Muscle layer of duodenum (tissue), 2 donors: ENCODE data around the gene TRIM66.
A peak's percentile ranks its signal among the peaks of the same experiment; 100 is the strongest.
"Not testable (repeated sequence)": the region's sequence is repeated elsewhere in the genome, so short reads cannot be mapped to it uniquely, and the experiment has no call there.

Source experiments
- H3K27ac ChIP-seq: one replicate; pipeline ENCODE4 v1.7.0; 2013; ENCODE audit warnings: mild to moderate bottlenecking, low read length
- H3K27me3 ChIP-seq: one replicate; pipeline ENCODE4 v1.7.0; 2013; ENCODE audit warnings: low read depth, mild to moderate bottlenecking, control low read depth, low read length
- H3K36me3 ChIP-seq, 2 donors: one replicate each; pipeline ENCODE4 v1.7.0; 2013; ENCODE audit warnings: low read length in 2 of 2, control low read depth in 1 of 2, mild to moderate bottlenecking in 1 of 2; ENCODE audit not compliant: insufficient read depth in 2 of 2, control insufficient read depth in 1 of 2
- H3K4me1 ChIP-seq, 2 donors: one replicate each; pipeline ENCODE4 v1.7.0; 2013; ENCODE audit warnings: low read length in 2 of 2, mild to moderate bottlenecking in 2 of 2, control low read depth in 1 of 2, moderate library complexity in 1 of 2; ENCODE audit not compliant: insufficient read depth in 2 of 2, control insufficient read depth in 1 of 2
- H3K4me3 ChIP-seq, 2 donors: one replicate each; pipeline ENCODE4 v1.7.0; 2013; ENCODE audit warnings: low read length in 2 of 2, low read depth in 1 of 2, mild to moderate bottlenecking in 1 of 2
- H3K9me3 ChIP-seq, 2 donors: one replicate each; pipeline ENCODE4 v1.7.0; 2013; ENCODE audit warnings: low read length in 2 of 2, control low read depth in 1 of 2, mild to moderate bottlenecking in 1 of 2; ENCODE audit not compliant: control insufficient read depth in 1 of 2
- donor health status: healthy.

TRIM66 gene

GRCh38 chr11:8674859-8675258, 7.6 kb downstream of the TRIM66 start:
- no peak overlapping the region for H3K4me3 ChIP-seq
- H3K27ac ChIP-seq = no peak overlapping the region
- H3K36me3 ChIP-seq = peaks cover 0 to 16% of the 10 kb centered on the region in 2 donors
- H3K9me3 ChIP-seq = no peaks in the 10 kb centered on the region
- H3K27me3 ChIP-seq = no peaks in the 10 kb centered on the region
- peaks cover 7 to 9% of the 10 kb centered on the region in 2 donors for H3K4me1 ChIP-seq

- H3K4me3 ChIP-seq = no peak overlapping the region
- no peaks in the 10 kb centered on the region for H3K9me3 ChIP-seq
- H3K4me1 ChIP-seq = peaks cover 7 to 9% of the 10 kb centered on the region in 2 donors
- H3K27ac ChIP-seq = peak overlapping the region; percentile 55
- H3K27me3 ChIP-seq = no peaks in the 10 kb centered on the region
- peaks cover 0 to 4% of the 10 kb centered on the region in 2 donors for H3K36me3 ChIP-seq
Measured at GRCh38 chr11:8672346-8672745, 10.1 kb downstream of the TRIM66 start.

DNA sequence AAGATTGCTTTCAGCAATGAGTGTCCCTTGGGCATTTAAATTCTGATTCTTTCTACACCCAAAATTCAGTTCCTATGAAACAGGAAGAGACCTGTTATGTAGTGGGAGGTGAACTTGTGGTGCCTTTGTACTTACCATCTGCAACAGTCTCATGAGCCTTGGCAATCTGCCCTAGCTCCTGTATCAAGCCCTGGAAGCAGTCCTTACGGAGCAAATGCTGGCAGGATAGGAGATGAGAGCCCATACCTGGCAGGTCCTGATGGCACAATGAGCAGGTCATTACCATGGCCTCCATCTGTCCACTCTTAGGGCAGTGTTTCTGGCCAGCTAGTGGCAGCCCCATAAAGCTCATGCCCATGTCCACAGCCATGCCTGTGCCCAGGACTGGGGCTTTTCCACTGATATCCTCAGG, 10.8 kb downstream of the TRIM66 start:
- Histone ChIP-seq H3K9me3 (no peaks in the 10 kb centered on the region), H3K27ac (peak overlapping the region; percentile 55), H3K4me1 (peaks cover 7 to 9% of the 10 kb centered on the region in 2 donors), H3K27me3 (no peaks in the 10 kb centered on the region), H3K4me3 (peak overlapping the region in 1 of 2 donors; percentile 2), H3K36me3 (peaks cover 0 to 4% of the 10 kb centered on the region in 2 donors)

GRCh38 chr11:8671193-8671612, 11.3 kb downstream of the TRIM66 start:
- Histone ChIP-seq H3K27me3 (no peaks in the 10 kb centered on the region), H3K36me3 (peaks cover 0 to 4% of the 10 kb centered on the region in 2 donors), H3K9me3 (no peaks in the 10 kb centered on the region), H3K4me1 (peaks cover 7 to 9% of the 10 kb centered on the region in 2 donors), H3K27ac (peak overlapping the region; percentile 55), H3K4me3 (no peak overlapping the region)

- not testable (repeated sequence) for H3K27ac ChIP-seq, H3K4me1 ChIP-seq, H3K27me3 ChIP-seq, H3K4me3 ChIP-seq, H3K9me3 ChIP-seq, H3K36me3 ChIP-seq
Measured at GRCh38 chr11:8670081-8670480, 12.4 kb downstream of the TRIM66 start.

DNA sequence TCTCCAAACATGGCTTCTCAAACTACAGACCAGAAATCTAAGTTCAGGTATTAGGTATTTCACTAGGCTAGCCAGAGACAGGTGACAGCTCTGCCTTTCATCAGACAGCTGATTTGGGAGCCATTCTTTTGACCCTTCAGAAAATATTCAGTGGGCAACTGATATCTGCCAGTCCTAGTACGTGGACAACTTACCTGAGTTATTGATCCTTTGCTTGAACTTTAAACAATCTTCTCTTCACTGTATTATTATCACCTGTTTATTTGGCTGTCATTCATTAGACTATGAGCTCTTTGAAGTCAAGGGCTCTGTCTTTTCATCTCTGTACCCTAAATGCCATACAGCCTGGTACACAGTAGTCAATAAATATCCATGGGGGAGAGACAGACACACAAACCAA, 17.2 kb downstream of the TRIM66 start:
- H3K4me3 ChIP-seq = no peak overlapping the region
- no peak overlapping the region for H3K27ac ChIP-seq
- H3K4me1 ChIP-seq = peaks cover 0 to 3% of the 10 kb centered on the region in 2 donors
- no peaks in the 10 kb centered on the region for H3K27me3 ChIP-seq
- H3K9me3 ChIP-seq = no peaks in the 10 kb centered on the region
- no peaks in the 10 kb centered on the region for H3K36me3 ChIP-seq

DNA sequence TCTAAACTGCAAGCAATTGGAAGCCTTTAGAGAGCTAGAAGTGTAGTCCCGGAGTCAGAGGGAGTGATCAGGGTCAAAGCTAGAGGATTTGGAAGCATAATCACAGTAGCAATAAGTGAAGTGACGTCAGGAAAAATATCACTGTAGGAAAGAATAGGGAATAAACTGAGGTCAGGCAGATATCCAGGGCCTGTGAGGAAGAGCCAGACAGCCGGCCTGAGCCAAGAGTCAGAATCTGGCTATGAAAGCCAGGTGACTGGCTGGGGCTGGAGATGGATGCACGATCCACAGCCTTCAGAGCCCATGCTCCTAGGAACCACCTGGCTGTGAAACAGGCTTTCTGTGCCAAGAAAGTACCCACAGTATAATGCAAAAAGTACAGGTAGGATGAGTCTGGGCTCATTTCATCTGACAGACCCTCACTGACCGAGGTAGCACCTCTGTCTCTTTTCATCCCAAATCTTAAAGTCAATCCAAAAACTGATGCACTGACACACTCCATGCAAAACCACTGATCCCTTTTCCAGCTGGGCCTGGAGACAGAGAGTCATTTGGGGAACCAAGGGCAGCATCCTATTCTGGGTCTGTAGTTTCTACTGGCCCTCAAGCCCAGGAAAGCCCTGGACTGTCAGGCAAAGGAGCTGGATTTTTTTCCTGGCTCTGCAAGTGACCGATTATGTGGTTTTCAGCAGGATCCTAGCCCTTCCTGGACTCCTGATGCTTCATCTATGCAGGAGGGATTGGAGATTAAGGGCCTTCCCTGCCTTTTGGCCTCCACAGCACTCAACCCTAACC, 21.3 kb downstream of the TRIM66 start:
- Histone ChIP-seq H3K27me3 (no peaks in the 10 kb centered on the region), H3K4me3 (no peak overlapping the region), H3K4me1 (peaks cover 0 to 3% of the 10 kb centered on the region in 2 donors), H3K36me3 (no peaks in the 10 kb centered on the region), H3K27ac (no peak overlapping the region), H3K9me3 (no peaks in the 10 kb centered on the region)

DNA sequence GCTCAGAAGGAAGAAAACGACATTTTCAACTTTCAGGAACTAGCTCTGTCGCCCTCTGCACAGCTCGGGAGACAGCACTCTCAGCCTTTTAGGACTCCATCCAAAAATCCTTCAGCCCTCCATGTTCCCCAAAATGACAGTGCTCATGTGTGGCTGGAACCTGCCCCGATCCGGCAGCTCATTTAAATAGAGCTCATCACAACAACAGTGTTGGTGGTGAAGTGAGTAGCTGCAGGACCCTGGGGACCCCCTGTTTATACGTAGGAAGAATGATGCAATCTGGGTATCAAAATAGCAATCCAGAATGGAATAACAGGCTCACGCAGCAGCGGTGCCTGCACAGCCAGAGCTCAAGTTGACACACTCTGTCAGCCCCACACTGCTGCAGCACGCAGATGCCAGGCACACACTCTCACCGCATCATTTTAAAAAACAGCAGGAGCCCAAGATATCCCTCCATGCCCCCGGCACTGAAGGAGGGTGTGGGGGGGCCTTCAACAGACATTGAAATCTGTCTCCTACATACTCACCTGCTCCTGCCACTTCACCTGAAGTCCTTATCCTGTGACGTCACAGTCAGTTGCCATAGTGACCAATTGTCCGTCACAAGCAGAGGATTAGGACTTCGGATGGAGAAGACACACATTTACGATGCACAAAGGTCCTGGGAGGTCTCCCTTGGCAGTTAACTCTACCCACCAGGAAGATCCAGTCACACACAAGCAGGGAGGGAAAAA, 24.0 kb downstream of the TRIM66 start:
- no peaks in the 10 kb centered on the region for H3K9me3 ChIP-seq
- no peak overlapping the region for H3K4me3 ChIP-seq
- H3K36me3 ChIP-seq = no peaks in the 10 kb centered on the region
- H3K4me1 ChIP-seq = peaks cover 0 to 3% of the 10 kb centered on the region in 2 donors
- no peaks in the 10 kb centered on the region for H3K27me3 ChIP-seq
- H3K27ac ChIP-seq = no peak overlapping the region

DNA sequence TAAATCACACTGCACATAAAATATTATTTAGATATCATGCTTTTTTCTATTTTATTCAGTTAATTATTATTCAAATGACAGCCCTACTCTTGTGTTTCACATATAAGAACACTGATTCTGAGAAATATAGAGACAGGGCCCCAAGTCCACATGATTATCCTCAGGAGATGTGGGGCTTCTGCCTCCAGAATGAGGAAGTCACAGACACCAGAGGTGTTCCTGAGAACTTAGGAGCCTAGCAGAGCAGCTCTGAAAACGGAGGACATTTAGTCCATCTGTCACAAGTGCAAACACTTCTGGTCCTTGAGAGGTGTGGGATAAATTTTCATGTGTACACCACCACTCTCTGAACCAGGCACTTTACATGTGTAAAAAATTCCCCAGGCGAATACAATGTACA, 26.2 kb downstream of the TRIM66 start:
- H3K9me3 ChIP-seq = no peaks in the 10 kb centered on the region
- no peaks in the 10 kb centered on the region for H3K36me3 ChIP-seq
- H3K27ac ChIP-seq = no peak overlapping the region
- no peaks in the 10 kb centered on the region for H3K27me3 ChIP-seq
- peaks cover 0 to 4% of the 10 kb centered on the region in 2 donors for H3K4me1 ChIP-seq
- no peak overlapping the region for H3K4me3 ChIP-seq

GRCh38 chr11:8654503-8654902, 28.0 kb downstream of the TRIM66 start:
- Histone ChIP-seq H3K27me3 (no peaks in the 10 kb centered on the region), H3K36me3 (peaks cover 0 to under 1% of the 10 kb centered on the region in 2 donors), H3K9me3 (no peaks in the 10 kb centered on the region), H3K27ac (no peak overlapping the region), H3K4me1 (peaks cover 0 to 4% of the 10 kb centered on the region in 2 donors), H3K4me3 (no peak overlapping the region)

DNA sequence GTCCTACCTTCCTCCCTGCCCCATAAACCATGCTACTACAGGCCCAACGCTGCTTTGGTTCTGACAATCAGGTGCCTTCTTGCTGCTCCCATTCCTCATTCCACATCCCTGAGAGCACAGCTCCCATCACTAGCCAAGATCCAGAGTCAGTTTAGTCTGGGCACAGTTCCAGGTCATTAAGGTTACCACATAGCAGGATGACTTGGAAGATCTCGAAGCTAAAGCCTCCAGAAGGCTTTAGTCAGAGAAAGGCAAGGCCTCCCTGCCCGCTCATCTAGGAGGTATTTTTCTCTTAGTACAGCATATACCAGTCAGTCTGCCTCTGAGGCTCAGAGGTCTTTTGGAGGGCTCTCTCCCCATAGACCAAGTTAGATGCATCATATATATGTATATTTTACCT, 30.3 kb downstream of the TRIM66 start:
- H3K4me3 ChIP-seq = no peak overlapping the region
- no peak overlapping the region for H3K27ac ChIP-seq
- peaks cover 11 to 20% of the 10 kb centered on the region in 2 donors for H3K36me3 ChIP-seq
- H3K9me3 ChIP-seq = no peaks in the 10 kb centered on the region
- H3K4me1 ChIP-seq = peaks cover 0 to 4% of the 10 kb centered on the region in 2 donors
- H3K27me3 ChIP-seq = no peaks in the 10 kb centered on the region
